Measurements from ENCODE around the gene DTX1. TPM values are rescaled to one million over a fixed set of nuclear protein-coding genes. Genes with fewer than 3 reads are reported as not detected.

DTX1 gene
- polyA plus RNA-seq (not detected in 3 replicates), polyA minus RNA-seq (not detected in 3 replicates)
- not detected for polyA plus RNA-seq (2011; ENCODE audit: low read depth)
- polyA plus RNA-seq (2011; cell fraction: cytosol; rRNA removed) = not detected in 2 replicates
- not detected in 2 replicates for polyA plus RNA-seq (2011; cell fraction: nucleus; rRNA removed)
- 0.42 TPM in 1 of 2 replicates, not detected in the other for polyA plus RNA-seq (2012; ENCODE audit: low replicate concordance)
- not detected for polyA minus RNA-seq (2011; cell fraction: cytosol; rRNA and poly(A)+ RNA removed)
- polyA minus RNA-seq (2011; cell fraction: nucleus; rRNA and poly(A)+ RNA removed) = not detected in 2 replicates

- Histone ChIP-seq H3K4me3 (ENCODE audit: control insufficient read depth in 2 of 3, extremely low read depth in 1 of 3, insufficient read depth in 2 of 3, low read depth in 1 of 3, low read length in 3 of 3) (no peak within 1 kb of the TSS), H3K4me1 (ENCODE audit: control insufficient read depth, extremely low read depth, insufficient read depth, low read length) (no peaks in the 10 kb centered on the region), H3K27ac (ENCODE audit: control insufficient read depth, insufficient read depth, low read length) (no peak within 1 kb of the TSS), H3K79me2 (ENCODE audit: control insufficient read depth, insufficient read depth, low read length) (no peaks in the 10 kb centered on the region), H2AFZ (ENCODE audit: control insufficient read depth, low read length) (no peak within 1 kb of the TSS), H4K20me1 (ENCODE audit: control insufficient read depth, extremely low read depth, insufficient read depth, low read length) (peaks cover 4% of the 10 kb centered on the region), H3K9me3 (ENCODE audit: control insufficient read depth, low read depth, low read length) (no peaks in the 10 kb centered on the region), H3K9ac (ENCODE audit: control insufficient read depth, extremely low read depth, insufficient read depth, low read length) (no peak within 1 kb of the TSS), H3K27me3 (ENCODE audit: control insufficient read depth, extremely low read depth, insufficient read depth, low read length) (peaks cover 46% of the 10 kb centered on the region), H3K4me2 (ENCODE audit: control insufficient read depth, extremely low read depth, insufficient read depth, low read depth, low read length) (no peak within 1 kb of the TSS), H3K36me3 (ENCODE audit: control insufficient read depth in 2 of 2, extremely low read depth in 1 of 2, insufficient read depth in 2 of 2, low read length in 2 of 2) (no peaks in the 10 kb centered on the region), H3K9me1 (ENCODE audit: control insufficient read depth, extremely low read depth, insufficient read depth, low read length) (no peaks in the 10 kb centered on the region)
- dilution Hi-C loops (cut with MboI; ENCODE audit: extremely low pct_ligation_motif_present, low sequenced_read_pairs) = loop anchor here (25.0 kb wide), 1 partner anchor 105 kb away; no protein-coding TSS in a partner anchor
- TF ChIP-seq EZH2 (IDR thresholded peaks at IDR 0.05; ENCODE audit: low read length) = peak; percentile 71
- TF ChIP-seq, protein P1, sequence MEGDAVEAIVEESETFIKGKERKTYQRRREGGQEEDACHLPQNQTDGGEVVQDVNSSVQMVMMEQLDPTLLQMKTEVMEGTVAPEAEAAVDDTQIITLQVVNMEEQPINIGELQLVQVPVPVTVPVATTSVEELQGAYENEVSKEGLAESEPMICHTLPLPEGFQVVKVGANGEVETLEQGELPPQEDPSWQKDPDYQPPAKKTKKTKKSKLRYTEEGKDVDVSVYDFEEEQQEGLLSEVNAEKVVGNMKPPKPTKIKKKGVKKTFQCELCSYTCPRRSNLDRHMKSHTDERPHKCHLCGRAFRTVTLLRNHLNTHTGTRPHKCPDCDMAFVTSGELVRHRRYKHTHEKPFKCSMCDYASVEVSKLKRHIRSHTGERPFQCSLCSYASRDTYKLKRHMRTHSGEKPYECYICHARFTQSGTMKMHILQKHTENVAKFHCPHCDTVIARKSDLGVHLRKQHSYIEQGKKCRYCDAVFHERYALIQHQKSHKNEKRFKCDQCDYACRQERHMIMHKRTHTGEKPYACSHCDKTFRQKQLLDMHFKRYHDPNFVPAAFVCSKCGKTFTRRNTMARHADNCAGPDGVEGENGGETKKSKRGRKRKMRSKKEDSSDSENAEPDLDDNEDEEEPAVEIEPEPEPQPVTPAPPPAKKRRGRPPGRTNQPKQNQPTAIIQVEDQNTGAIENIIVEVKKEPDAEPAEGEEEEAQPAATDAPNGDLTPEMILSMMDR (optimal IDR thresholded peaks at IDR 0.05 in 1 of 3, IDR thresholded peaks at IDR 0.05 in 1 of 3, conservative IDR thresholded peaks at IDR 0.05 in 1 of 3; ENCODE audit: extremely low read depth in 1 of 3, insufficient read depth in 2 of 3, low read length in 3 of 3) = no peak
- no peak for FAIRE-seq
- no peak for DNase-seq (ENCODE audit: low read depth, low spot score)
These were observed at the start of gene DTX1 for GRCh38 chr12:113056631-113057488. TSS of gene DTX1 (plus strand) at chr12:113056730. CDS start at chr12:113058193, 1,463 bp downstream.

DNA sequence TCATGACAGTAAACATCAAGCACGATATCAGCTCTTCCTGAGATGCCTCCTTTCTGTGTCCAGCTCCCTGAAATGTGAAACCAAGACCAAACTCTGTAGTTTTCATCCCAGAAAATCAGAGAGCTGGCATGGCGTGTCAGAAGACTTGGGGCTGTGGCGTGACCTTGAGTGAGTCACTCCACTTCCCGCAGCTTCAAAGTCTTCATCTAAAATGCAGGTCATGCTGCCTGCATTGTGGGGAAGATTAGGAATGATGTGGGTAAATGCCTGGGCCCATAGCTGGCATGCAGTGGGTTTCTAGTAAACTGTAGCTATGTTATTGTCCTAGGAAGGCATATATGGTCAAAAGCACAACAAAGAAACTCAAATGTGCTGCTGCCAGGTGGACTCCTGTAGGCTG is 49.4 kb upstream of the DTX1 start:
- no peaks in the 10 kb centered on the region for H3K79me2 ChIP-seq (ENCODE audit: control insufficient read depth, insufficient read depth, low read length)
- no peaks in the 10 kb centered on the region for H3K9me1 ChIP-seq (ENCODE audit: control insufficient read depth, extremely low read depth, insufficient read depth, low read length)
- H3K9ac ChIP-seq (ENCODE audit: control insufficient read depth, extremely low read depth, insufficient read depth, low read length) = no peak overlapping the region
- no peak overlapping the region for H3K4me3 ChIP-seq (ENCODE audit: control insufficient read depth in 2 of 3, extremely low read depth in 1 of 3, insufficient read depth in 2 of 3, low read depth in 1 of 3, low read length in 3 of 3)
- no peak overlapping the region for H2AFZ ChIP-seq (ENCODE audit: control insufficient read depth, low read length)
- H3K4me1 ChIP-seq (ENCODE audit: control insufficient read depth, extremely low read depth, insufficient read depth, low read length) = peaks cover 4% of the 10 kb centered on the region
- H4K20me1 ChIP-seq (ENCODE audit: control insufficient read depth, extremely low read depth, insufficient read depth, low read length) = no peaks in the 10 kb centered on the region
- H3K4me2 ChIP-seq (ENCODE audit: control insufficient read depth, extremely low read depth, insufficient read depth, low read depth, low read length) = no peak overlapping the region
- no peak for FAIRE-seq
- H3K9me3 ChIP-seq (ENCODE audit: control insufficient read depth, low read depth, low read length) = peaks cover 5% of the 10 kb centered on the region
- no peaks in the 10 kb centered on the region for H3K27me3 ChIP-seq (ENCODE audit: control insufficient read depth, extremely low read depth, insufficient read depth, low read length)
- no peak for TF ChIP-seq EZH2 (IDR thresholded peaks at IDR 0.05; ENCODE audit: low read length)
- TF ChIP-seq, protein P1 (optimal IDR thresholded peaks at IDR 0.05 in 1 of 3, IDR thresholded peaks at IDR 0.05 in 1 of 3, conservative IDR thresholded peaks at IDR 0.05 in 1 of 3; ENCODE audit: extremely low read depth in 1 of 3, insufficient read depth in 2 of 3, low read length in 3 of 3) = no peak
- peaks cover 9 to 30% of the 10 kb centered on the region in 2 experiments for H3K36me3 ChIP-seq (ENCODE audit: control insufficient read depth in 2 of 2, extremely low read depth in 1 of 2, insufficient read depth in 2 of 2, low read length in 2 of 2)
- dilution Hi-C loops (cut with MboI; ENCODE audit: extremely low pct_ligation_motif_present, low sequenced_read_pairs) = no loop called here
- no peak overlapping the region for H3K27ac ChIP-seq (ENCODE audit: control insufficient read depth, insufficient read depth, low read length)
- no peak for DNase-seq (ENCODE audit: low read depth, low spot score)

Measured in keratinocyte (primary cell).